H1 (cell line): ENCODE results near the gene SERPINB12. TPM values are rescaled to one million over a fixed set of nuclear protein-coding genes. Genes with fewer than 3 reads are reported as not detected.

Experiments
- CTCF ChIA-PET: fragments of 300-600 bp; sonication (Branson Sonifier 250); formaldehyde crosslinking; loops from one replicate; lab custom pipeline; 2021; ENCODE audit not compliant: partially characterized antibody; lab: Charles Lee
- POLR2A ChIA-PET: fragments of 300-600 bp; sonication (Branson Sonifier 250); formaldehyde crosslinking; loops from one replicate; lab custom pipeline; 2021; ENCODE audit warnings: inconsistent platforms; ENCODE audit not compliant: partially characterized antibody; lab: Charles Lee
- DNase-seq, 2 experiments: peaks; one replicate each; pipeline versions ENCODE4 v3.0.0 to v3.0.0-alpha.2; 2010 to 2022; ENCODE audit warnings: low spot score in 2 of 2, low read depth in 1 of 2, mixed read lengths in 1 of 2
- FAIRE-seq: peaks from 2 replicates; lab custom pipeline; 2011; peaks lifted over from hg19 to GRCh38; lab: Jason Lieb, UNC
- H2AFZ ChIP-seq: 2 replicates; pipeline ENCODE4 v1.8.1; 2012; ENCODE audit warnings: low read length, inconsistent platforms
- H2AK5ac ChIP-seq: 2 replicates; pipeline ENCODE4 v1.6.1; 2013; ENCODE audit warnings: low read depth, low read length
- H2BK120ac ChIP-seq: replicated peaks from 2 replicates; pipeline ENCODE3; 2013; ENCODE audit warnings: low read depth, low read length, inconsistent platforms
- H2BK12ac ChIP-seq: 2 replicates; pipeline ENCODE4 v1.6.1; 2013; ENCODE audit warnings: low read depth, low read length
- H2BK15ac ChIP-seq: 2 replicates; pipeline ENCODE4 v1.6.1; 2013; ENCODE audit warnings: low read length
- H2BK20ac ChIP-seq: 2 replicates; pipeline ENCODE4 v1.6.1; 2013; ENCODE audit warnings: low read length
- H2BK5ac ChIP-seq: 2 replicates; pipeline ENCODE4 v1.6.1; 2013; ENCODE audit warnings: low read depth, low read length
- H3K14ac ChIP-seq: 2 replicates; pipeline ENCODE4 v1.6.1; 2013; ENCODE audit warnings: inconsistent platforms; ENCODE audit not compliant: insufficient read length
- H3K18ac ChIP-seq: 2 replicates; pipeline ENCODE4 v1.6.1; 2013; ENCODE audit warnings: low read length; ENCODE audit errors: extremely low read depth
- H3K23ac ChIP-seq: 2 replicates; pipeline ENCODE4 v1.6.1; 2013; ENCODE audit warnings: inconsistent platforms; ENCODE audit not compliant: insufficient read length
- H3K23me2 ChIP-seq: 2 replicates; pipeline ENCODE4 v1.6.1; 2013; ENCODE audit warnings: low read depth, low read length
- H3K27ac ChIP-seq: 2 replicates; pipeline ENCODE4 v1.6.1; 2011; ENCODE audit warnings: low read depth, low read length, inconsistent platforms
- H3K27me3 ChIP-seq, 4 experiments: replicated peaks in 1 of 4; 1 replicate in 1 of 4; 2 replicates in 3 of 4; pipeline versions ENCODE4 v1.6.1 to v1.8.1; 2011 to 2013; ENCODE audit warnings: low read length in 3 of 4, mild to moderate bottlenecking in 3 of 4, inconsistent platforms in 2 of 4, mixed read lengths in 2 of 4, moderate library complexity in 1 of 4; ENCODE audit not compliant: control insufficient read depth in 3 of 4, insufficient read depth in 3 of 4; ENCODE audit errors: extremely low read depth in 1 of 4
- H3K36me3 ChIP-seq, 4 experiments: 2 replicates each; pipeline versions ENCODE4 v1.6.1 to v1.8.1; 2011 to 2013; ENCODE audit warnings: mild to moderate bottlenecking in 4 of 4, low read length in 3 of 4, moderate library complexity in 2 of 4, control low read depth in 1 of 4, inconsistent platforms in 1 of 4; ENCODE audit not compliant: insufficient read depth in 4 of 4, control insufficient read depth in 2 of 4
- H3K4ac ChIP-seq: replicated peaks from 2 replicates; pipeline ENCODE3; 2013; ENCODE audit warnings: low read length, low read depth, mixed read lengths, inconsistent platforms; ENCODE audit not compliant: insufficient read length
- H3K4me1 ChIP-seq, 4 experiments: replicated peaks in 1 of 4; 1 replicate in 1 of 4; 2 replicates in 3 of 4; pipeline versions ENCODE4 v1.6.1 to v1.8.1; 2011 to 2013; ENCODE audit warnings: low read length in 3 of 4, inconsistent platforms in 2 of 4, mixed read lengths in 1 of 4; ENCODE audit not compliant: insufficient read depth in 4 of 4, control insufficient read depth in 3 of 4
- H3K4me2 ChIP-seq, 2 experiments: 2 replicates each; pipeline versions ENCODE4 v1.6.1 to v1.8.1; 2011 to 2013; ENCODE audit warnings: low read depth in 2 of 2, low read length in 2 of 2, control low read depth in 1 of 2, inconsistent platforms in 1 of 2, mild to moderate bottlenecking in 1 of 2; ENCODE audit not compliant: insufficient read depth in 1 of 2
- H3K4me3 ChIP-seq, 4 experiments: fragments of 200-600, 300-600 bp in 1 of 4; sonication (generic), shearing (Covaris generic), sonication (Bioruptor Twin) in 1 of 4; 2 replicates each; pipeline versions ENCODE4 v1.5.1 to v1.8.1; 2011 to 2016; ENCODE audit warnings: low read length in 4 of 4, low read depth in 3 of 4, control low read depth in 2 of 4, inconsistent platforms in 2 of 4, mild to moderate bottlenecking in 2 of 4, mixed read lengths in 1 of 4, moderate library complexity in 1 of 4; ENCODE audit not compliant: insufficient read depth in 2 of 4; ENCODE audit errors: extremely low read depth in 1 of 4
- H3K56ac ChIP-seq: replicated peaks from 2 replicates; pipeline ENCODE3; 2013; ENCODE audit warnings: low read depth, mild to moderate bottlenecking, mixed read lengths, low read length, inconsistent platforms; ENCODE audit not compliant: insufficient read length
- H3K79me1 ChIP-seq: 2 replicates; pipeline ENCODE4 v1.6.1; 2013; ENCODE audit warnings: low read depth, low read length, control low read depth
- H3K79me2 ChIP-seq, 2 experiments: 2 replicates each; pipeline versions ENCODE4 v1.6.1 to v1.8.1; 2012 to 2013; ENCODE audit warnings: low read length in 2 of 2, mild to moderate bottlenecking in 2 of 2, inconsistent platforms in 1 of 2; ENCODE audit not compliant: insufficient read depth in 2 of 2, control insufficient read depth in 1 of 2
- H3K9ac ChIP-seq, 4 experiments: replicated peaks in 1 of 4; 1 replicate in 1 of 4; 2 replicates in 3 of 4; pipeline versions ENCODE4 v1.6.1 to v1.8.1; 2011 to 2013; ENCODE audit warnings: low read depth in 3 of 4, low read length in 3 of 4, control low read depth in 2 of 4, mild to moderate bottlenecking in 2 of 4, moderate library complexity in 2 of 4, inconsistent platforms in 1 of 4; ENCODE audit errors: extremely low read depth in 1 of 4
- H3K9me3 ChIP-seq, 2 experiments: 2 replicates each; pipeline versions ENCODE4 v1.6.1 to v1.8.1; 2012 to 2013; ENCODE audit warnings: mild to moderate bottlenecking in 2 of 2, moderate library complexity in 2 of 2, control low read depth in 1 of 2, inconsistent platforms in 1 of 2, low read depth in 1 of 2, low read length in 1 of 2, mixed read lengths in 1 of 2; ENCODE audit not compliant: insufficient read depth in 2 of 2
- H4K20me1 ChIP-seq, 2 experiments: replicated peaks in 1 of 2; 2 replicates each; pipeline versions ENCODE3 to v1.8.1; 2011 to 2013; ENCODE audit warnings: inconsistent platforms in 2 of 2, low read length in 2 of 2, mild to moderate bottlenecking in 1 of 2; ENCODE audit not compliant: insufficient read depth in 2 of 2, control insufficient read depth in 1 of 2
- H4K5ac ChIP-seq: 2 replicates; pipeline ENCODE4 v1.6.1; 2013; ENCODE audit warnings: low read length, low read depth, mixed read lengths, inconsistent platforms; ENCODE audit not compliant: insufficient read length
- H4K8ac ChIP-seq: 2 replicates; pipeline ENCODE4 v1.8.0; 2013; ENCODE audit warnings: mild to moderate bottlenecking, moderate library complexity, low read length, inconsistent platforms; ENCODE audit not compliant: insufficient read depth; ENCODE audit errors: extremely low read depth
- H4K91ac ChIP-seq: replicated peaks from 2 replicates; pipeline ENCODE3; 2013; ENCODE audit warnings: low read length, mixed read lengths, inconsistent platforms; ENCODE audit not compliant: insufficient read length
- BCL11A ChIP-seq, 2 experiments: IDR thresholded peaks; one replicate each; pipeline ENCODE4 v1.6.1; 2011; ENCODE audit warnings: low read depth in 2 of 2, low read length in 2 of 2, mild to moderate bottlenecking in 2 of 2
- CTBP2 ChIP-seq: IDR thresholded peaks from 2 replicates; pipeline ENCODE4 v1.7.0; 2011; ENCODE audit warnings: borderline replicate concordance, mild to moderate bottlenecking, moderate library complexity, mixed read lengths, low read length; ENCODE audit not compliant: insufficient read depth, insufficient read length
- EGR1 ChIP-seq: IDR thresholded peaks from 2 replicates; pipeline ENCODE4 v1.6.1; 2011; ENCODE audit warnings: low read depth, low read length, borderline replicate concordance
- EZH2 ChIP-seq: fragments of 200-600 bp; sonication (generic); IDR thresholded peaks from 2 replicates; pipeline ENCODE4 v1.7.1; 2012; ENCODE audit warnings: low read depth, mild to moderate bottlenecking, moderate library complexity, low read length, inconsistent platforms; ENCODE audit not compliant: severe bottlenecking
- KDM4A ChIP-seq: IDR thresholded peaks from one replicate; pipeline ENCODE4 v1.7.1; 2012; ENCODE audit warnings: low read depth, mild to moderate bottlenecking, moderate library complexity, low read length, inconsistent platforms; ENCODE audit not compliant: severe bottlenecking
- PHF8 ChIP-seq: fragments of 200-600 bp; sonication (generic); conservative IDR thresholded peaks from 2 replicates; pipeline ENCODE4 v1.7.1; 2012; ENCODE audit warnings: low read depth, mild to moderate bottlenecking, inconsistent platforms, low read length, moderate library complexity
- RBBP5 ChIP-seq: IDR thresholded peaks from 2 replicates; pipeline ENCODE4 v1.7.1; 2012; ENCODE audit warnings: low read depth, mild to moderate bottlenecking, inconsistent platforms, low read length, moderate library complexity, borderline replicate concordance
- RXRA ChIP-seq: IDR thresholded peaks from 2 replicates; pipeline ENCODE4 v1.6.1; 2011; ENCODE audit warnings: low read depth, mild to moderate bottlenecking, low read length, moderate library complexity; ENCODE audit not compliant: insufficient read depth
- SIX5 ChIP-seq: IDR thresholded peaks from 2 replicates; pipeline ENCODE4 v1.6.1; 2011; ENCODE audit warnings: mild to moderate bottlenecking, low read depth, low read length
- SP4 ChIP-seq: IDR thresholded peaks from 2 replicates; pipeline ENCODE4 v1.6.1; 2012; ENCODE audit warnings: low read length, inconsistent platforms
- SRF ChIP-seq: IDR thresholded peaks from 2 replicates; pipeline ENCODE4 v1.6.1; 2011; ENCODE audit warnings: mild to moderate bottlenecking, low read depth, low read length, moderate library complexity
- TAF1 ChIP-seq: IDR thresholded peaks from 2 replicates; pipeline ENCODE4 v1.6.1; 2011; ENCODE audit warnings: mild to moderate bottlenecking, low read depth, low read length
- ZNF274 ChIP-seq: IDR thresholded peaks from 2 replicates; pipeline ENCODE4 v1.7.0; 2012; ENCODE audit warnings: low read length, borderline replicate concordance; ENCODE audit errors: extremely low read depth
- WGBS, 2 experiments: shearing (Covaris generic) in 1 of 2; methylation state at CpG; one replicate each; pipeline versions ENCODE4 v1.1.6 to v1.1.7; 2013 to 2015; ENCODE audit warnings: low lambda C conversion rate in 2 of 2, mixed read lengths in 2 of 2, inconsistent platforms in 1 of 2, low coverage in 1 of 2, missing lambda C conversion rate in 1 of 2; ENCODE audit not compliant: insufficient replicate concordance in 2 of 2, insufficient coverage in 1 of 2, insufficient read length in 1 of 2; ENCODE audit errors: extremely low coverage in 1 of 2, missing lambda C conversion rate in 1 of 2; 5-methylcytosine and 5-hydroxymethylcytosine counted together
- polyA plus RNA-seq, 7 experiments: library from polyadenylated mRNA; depleted of rRNA in 3 of 7; stranded (reverse) in 5 of 7; unstranded in 2 of 7; fragments of >200 nt in 5 of 7; fragments of 200-250 nt in 2 of 7; gene quantifications; 1 replicate in 5 of 7; 2 replicates in 1 of 7; 4 replicates in 1 of 7; pipeline versions ENCODE4 v1.2.1 to v1.2.3, GENCODE V29; 2011 to 2013; ENCODE audit warnings: missing spikeins in 2 of 7, mixed read lengths in 2 of 7
- total RNA-seq: library from RNA; stranded (reverse); fragmentation: NEBNext Ultra II Directional; extraction: Animal tissue kit (Norgen Biotek cat#: 25700); gene quantifications from 2 replicates; pipeline ENCODE4 v1.2.1, GENCODE V29; 2021

Gene SERPINB12
- total and polyA plus RNA-seq, 2 of the 8 experiments (the other 6 are each of a cell fraction or from before 2014, with no cell fraction given): not detected

- Histone ChIP-seq H3K18ac (no peak overlapping the region), H3K23me2 (no peaks in the 10 kb centered on the region; the same call in 1 of the 2 replicates), H3K23ac (no peak overlapping the region), H2BK5ac (no peak overlapping the region), H2BK20ac (no peak overlapping the region), H2BK15ac (no peak overlapping the region), H2BK120ac (no peak overlapping the region), H3K79me2 (no peaks in the 10 kb centered on the region), H4K5ac (no peak overlapping the region), H3K9me3 (no peaks in the 10 kb centered on the region), H3K56ac (no peak overlapping the region), H3K4me2 (no peak overlapping the region), H3K27ac (no peak overlapping the region), H3K4me3 (no peak overlapping the region), H3K27me3 (no peaks in the 10 kb centered on the region), H4K20me1 (no peaks in the 10 kb centered on the region), H2AK5ac (no peak overlapping the region), H2BK12ac (no peak overlapping the region), H3K4ac (no peak overlapping the region), H2AFZ (no peak overlapping the region), H4K8ac (no peak overlapping the region), H3K9ac (no peak overlapping the region), H3K14ac (no peak overlapping the region), H3K4me1 (no peaks in the 10 kb centered on the region), H3K36me3 (no peaks in the 10 kb centered on the region), H4K91ac (no peak overlapping the region), H3K79me1 (no peaks in the 10 kb centered on the region)
- ChIA-PET CTCF (interaction anchor here (1.1 to 3.0 kb wide), 4 partner anchors 13 to 150 kb away, joined by 3 to 13 read pairs (median 6); no protein-coding TSS in a partner anchor), POLR2A (no interaction called here)
- 96% methylated on average over 3 of the region's 3 CpGs; no CpG with 5 or more reads in 1 of the 2 experiments for WGBS, 2 experiments
- FAIRE-seq (no peak), DNase-seq (no peak)
- no peak for TF ChIP-seq CTBP2
- no peak for TF ChIP-seq EZH2
- no peak for TF ChIP-seq SRF
- no peak for TF ChIP-seq SP4
- no peak for TF ChIP-seq ZNF274
- no peak for TF ChIP-seq RBBP5
- no peak for TF ChIP-seq PHF8
- no peak for TF ChIP-seq TAF1
- no peak for TF ChIP-seq RXRA
- TF ChIP-seq SIX5: no peak
- no peak for TF ChIP-seq KDM4A
- TF ChIP-seq EGR1: no peak
- TF ChIP-seq BCL11A (IDR thresholded peaks at IDR 0.05; ENCODE audit: low read depth in 2 of 2, low read length in 2 of 2): no peak
Measured at GRCh38 chr18:63591725-63592124, 49.6 kb downstream of the SERPINB12 start.
